Karpas-422 (cell line): ENCODE results near the gene RCOR3. TPM values are rescaled to one million over a fixed set of nuclear protein-coding genes. Genes with fewer than 3 reads are reported as not detected.
A peak's percentile ranks its signal among the peaks of the same experiment; 100 is the strongest.

ENCODE experiments used
- DNase-seq: peaks from one replicate; pipeline ENCODE4 v3.0.0-alpha.2; 2015
- H2AFZ ChIP-seq: fragments of 200-600 bp; sonication (generic); 2 replicates; pipeline ENCODE4 v1.6.1; 2014; ENCODE audit warnings: antibody characterized with exemption, low read length, mixed read lengths
- H3K27ac ChIP-seq: fragments of 200-600 bp; sonication (generic); 2 replicates; pipeline ENCODE4 v1.5.1; 2014; ENCODE audit warnings: mild to moderate bottlenecking, low read length, moderate library complexity
- H3K27me3 ChIP-seq: fragments of 200-600 bp; sonication (generic); 2 replicates; pipeline ENCODE4 v1.6.1; 2014; ENCODE audit warnings: low read length, mixed read lengths
- H3K36me3 ChIP-seq: fragments of 200-600 bp; sonication (generic); 2 replicates; pipeline ENCODE4 v1.6.1; 2014; ENCODE audit warnings: low read length, mixed read lengths; ENCODE audit not compliant: insufficient read depth
- H3K4me1 ChIP-seq: fragments of 200-600 bp; sonication (generic); 2 replicates; pipeline ENCODE4 v1.6.1; 2014; ENCODE audit warnings: mild to moderate bottlenecking, low read length, mixed read lengths
- H3K4me2 ChIP-seq: fragments of 200-600 bp; sonication (generic); 2 replicates; pipeline ENCODE4 v1.6.1; 2014; ENCODE audit warnings: low read length, low read depth, mild to moderate bottlenecking; ENCODE audit not compliant: poor library complexity, severe bottlenecking
- H3K4me3 ChIP-seq: fragments of 200-600 bp; sonication (generic); 2 replicates; pipeline ENCODE4 v1.5.1; 2014; ENCODE audit warnings: mild to moderate bottlenecking, antibody characterized with exemption, low read length, mixed read lengths
- H3K79me2 ChIP-seq: fragments of 200-600 bp; sonication (generic); 2 replicates; pipeline ENCODE4 v1.6.1; 2014; ENCODE audit warnings: mild to moderate bottlenecking, low read length, mixed read lengths
- H3K9ac ChIP-seq: fragments of 200-600 bp; sonication (generic); 2 replicates; pipeline ENCODE4 v1.6.0; 2014; ENCODE audit warnings: low read length
- H3K9me2 ChIP-seq: fragments of 200-600 bp; sonication (generic), shearing (Covaris generic); replicated peaks from 2 replicates; pipeline ENCODE4 v1.6.0; 2014; ENCODE audit warnings: mild to moderate bottlenecking, low read length, moderate library complexity; ENCODE audit not compliant: insufficient read depth
- H3K9me3 ChIP-seq: fragments of 300-700, 200-600 bp; sonication (generic); 2 replicates; pipeline ENCODE4 v1.6.1; 2014; ENCODE audit warnings: low read length, mixed read lengths
- H4K20me1 ChIP-seq: fragments of 200-600 bp; sonication (generic); 2 replicates; pipeline ENCODE4 v1.6.1; 2014; ENCODE audit warnings: mild to moderate bottlenecking, antibody characterized with exemption, low read length, low read depth; ENCODE audit not compliant: insufficient read depth
- total RNA-seq: library from RNA; depleted of rRNA; stranded (reverse); fragments of >200 nt; shearing (Covaris generic); gene quantifications from 2 replicates; pipeline ENCODE4 v1.2.3, GENCODE V29; 2014; ENCODE audit warnings: low replicate concordance

Gene RCOR3
- total RNA-seq, 1 experiment from 2014 or later, result 43.0 TPM

DNA sequence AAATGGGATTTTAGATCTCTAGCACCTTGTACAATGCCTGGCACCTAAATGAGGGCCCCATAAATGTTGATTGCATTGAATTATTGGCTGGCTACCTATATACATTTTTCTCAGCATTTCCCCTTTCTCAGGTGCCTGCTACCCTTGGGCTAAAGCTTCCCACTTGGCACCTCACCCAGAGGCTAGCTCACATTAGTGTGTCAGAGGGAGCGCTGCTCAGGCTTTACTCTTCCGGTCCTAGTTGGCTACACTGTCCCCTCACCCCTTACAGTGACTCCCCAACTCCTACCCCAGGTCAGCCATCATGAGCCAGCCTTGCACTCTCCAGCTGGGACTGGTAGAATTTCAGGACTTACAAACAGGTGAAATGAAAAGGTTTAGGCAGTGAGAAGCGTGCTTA is 77.0 kb downstream of the RCOR3 start:
- H3K36me3 ChIP-seq, result no peaks in the 10 kb centered on the region
- peak overlapping the region; percentile 31; the same call in 1 of the 2 replicates for H3K27ac ChIP-seq
- H3K4me3 ChIP-seq, result no peak overlapping the region
- H3K27me3 ChIP-seq, result no peaks in the 10 kb centered on the region
- H3K9me2 ChIP-seq, result no peaks in the 10 kb centered on the region
- no peaks in the 10 kb centered on the region for H3K9me3 ChIP-seq
- peaks cover 34% of the 10 kb centered on the region for H3K4me1 ChIP-seq
- no peak for DNase-seq
- no peaks in the 10 kb centered on the region for H4K20me1 ChIP-seq
- H3K79me2 ChIP-seq, result peaks cover 56% of the 10 kb centered on the region; the same call in 1 of the 2 replicates
- no peak overlapping the region for H2AFZ ChIP-seq
- H3K9ac ChIP-seq, result peak overlapping the region; percentile 2; the same call in 1 of the 2 replicates
- peak overlapping the region; percentile 20 for H3K4me2 ChIP-seq

DNA sequence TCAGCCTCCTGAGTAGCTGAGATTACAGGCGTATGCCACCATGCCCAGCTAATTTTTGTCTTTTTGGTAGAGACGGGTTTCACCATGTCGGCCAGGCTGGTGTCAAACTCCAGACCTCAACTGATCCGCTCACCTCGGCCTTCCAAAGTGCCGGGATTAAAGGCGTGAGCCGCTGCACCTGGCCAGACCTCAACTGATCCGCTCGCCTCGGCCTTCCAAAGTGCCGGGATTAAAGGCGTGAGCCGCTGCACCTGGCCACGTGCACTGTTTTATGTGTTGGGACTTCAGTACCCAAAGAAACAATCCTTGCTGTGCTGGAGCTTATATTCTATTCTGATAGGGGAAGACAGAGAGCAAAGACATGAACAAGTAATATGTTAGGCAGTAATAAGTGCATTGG is 77.6 kb downstream of the RCOR3 start:
- Histone ChIP-seq H3K9me2 (no peaks in the 10 kb centered on the region), H2AFZ (no peak overlapping the region), H3K27ac (no peak overlapping the region), H3K27me3 (no peaks in the 10 kb centered on the region), H4K20me1 (no peaks in the 10 kb centered on the region), H3K79me2 (peaks cover 59% of the 10 kb centered on the region), H3K36me3 (no peaks in the 10 kb centered on the region), H3K9me3 (no peaks in the 10 kb centered on the region), H3K9ac (no peak overlapping the region), H3K4me1 (peaks cover 31% of the 10 kb centered on the region), H3K4me3 (no peak overlapping the region), H3K4me2 (no peak overlapping the region)
- DNase-seq, result no peak

- no peak overlapping the region for H3K9ac ChIP-seq
- no peaks in the 10 kb centered on the region for H3K36me3 ChIP-seq
- H3K4me3 ChIP-seq, result no peak overlapping the region
- no peaks in the 10 kb centered on the region for H4K20me1 ChIP-seq
- DNase-seq, result no peak
- H3K4me2 ChIP-seq, result no peak overlapping the region
- H3K79me2 ChIP-seq, result peaks cover 58% of the 10 kb centered on the region
- H3K4me1 ChIP-seq, result peaks cover 22% of the 10 kb centered on the region
- H3K9me3 ChIP-seq, result no peaks in the 10 kb centered on the region
- H3K9me2 ChIP-seq, result no peaks in the 10 kb centered on the region
- no peak overlapping the region for H2AFZ ChIP-seq
- no peak overlapping the region for H3K27ac ChIP-seq
- no peaks in the 10 kb centered on the region for H3K27me3 ChIP-seq
These were observed 78.5 kb downstream of the RCOR3 start for GRCh38 chr1:211337430-211338223.

- no peak overlapping the region for H3K9ac ChIP-seq
- no peak for DNase-seq
These were observed 79.1 kb downstream of the RCOR3 start for GRCh38 chr1:211338224-211338620.

GRCh38 chr1:211339631-211340041 is 80.5 kb downstream of the RCOR3 start:
- Histone ChIP-seq H4K20me1 (no peaks in the 10 kb centered on the region), H3K9me3 (no peaks in the 10 kb centered on the region), H3K4me1 (peaks cover 18% of the 10 kb centered on the region), H3K4me3 (no peak overlapping the region), H3K4me2 (no peak overlapping the region), H3K79me2 (peaks cover 56% of the 10 kb centered on the region), H3K9ac (no peak overlapping the region), H3K27me3 (no peaks in the 10 kb centered on the region), H3K36me3 (no peaks in the 10 kb centered on the region), H3K27ac (no peak overlapping the region), H3K9me2 (no peaks in the 10 kb centered on the region), H2AFZ (no peak overlapping the region)
- no peak for DNase-seq

More at GRCh38 chr1:211338224-211338620, 79.1 kb downstream of the RCOR3 start:
- Histone ChIP-seq H3K79me2 (peaks cover 59% of the 10 kb centered on the region), H3K27me3 (no peaks in the 10 kb centered on the region), H4K20me1 (no peaks in the 10 kb centered on the region), H3K36me3 (no peaks in the 10 kb centered on the region), H3K4me2 (no peak overlapping the region), H2AFZ (no peak overlapping the region), H3K9me3 (no peaks in the 10 kb centered on the region), H3K9me2 (no peaks in the 10 kb centered on the region), H3K4me1 (peaks cover 18% of the 10 kb centered on the region), H3K4me3 (no peak overlapping the region), H3K27ac (no peak overlapping the region)

DNA sequence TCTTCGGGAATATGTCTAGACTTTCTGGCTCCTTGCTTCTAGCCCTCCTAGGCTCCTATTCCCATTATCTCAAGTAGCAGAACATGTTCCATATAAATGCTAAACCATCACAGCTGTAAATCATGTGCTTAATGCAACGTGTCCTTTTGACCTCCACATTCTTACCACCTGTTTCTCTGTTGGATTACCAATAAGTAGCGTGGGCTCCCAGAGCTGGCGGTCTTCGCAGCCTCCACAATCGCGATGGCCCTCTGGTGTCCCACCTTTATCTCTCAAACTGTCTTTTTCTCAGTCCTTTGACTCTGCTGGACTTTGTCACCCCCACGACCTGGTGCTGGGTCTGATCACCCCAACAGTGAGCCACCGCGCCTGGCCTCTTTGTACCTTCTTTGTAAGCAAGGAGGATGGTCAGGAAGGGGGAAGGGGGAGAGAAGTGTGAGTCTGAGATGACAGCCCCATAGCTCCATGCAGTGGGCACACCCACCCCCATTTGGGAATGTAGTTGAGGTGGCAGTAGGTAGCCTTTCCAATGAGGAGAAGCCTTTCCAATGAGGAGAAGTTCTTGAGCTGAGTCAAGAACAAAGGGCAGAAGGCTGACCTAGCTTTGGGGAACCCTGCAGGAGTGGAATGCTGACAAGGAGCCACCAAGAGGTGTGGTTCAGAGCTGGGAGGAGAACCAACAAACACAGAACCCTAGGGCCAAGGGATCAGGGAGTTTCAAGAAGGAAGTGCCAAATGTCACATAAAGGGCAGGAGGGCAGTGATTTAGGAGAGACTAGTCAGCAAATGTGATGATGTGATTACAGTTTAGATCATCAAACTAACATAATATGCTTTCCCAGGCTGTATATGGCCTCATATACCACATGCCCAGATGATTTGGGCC is 81.7 kb downstream of the RCOR3 start:
- no peak overlapping the region for H2AFZ ChIP-seq
- DNase-seq, result no peak
- H3K9ac ChIP-seq, result no peak overlapping the region
- peaks cover 12% of the 10 kb centered on the region for H3K4me1 ChIP-seq
- H3K27me3 ChIP-seq, result no peaks in the 10 kb centered on the region
- H4K20me1 ChIP-seq, result no peaks in the 10 kb centered on the region
- H3K36me3 ChIP-seq, result no peaks in the 10 kb centered on the region
- H3K9me3 ChIP-seq, result no peaks in the 10 kb centered on the region
- no peak overlapping the region for H3K4me2 ChIP-seq
- no peaks in the 10 kb centered on the region for H3K9me2 ChIP-seq
- no peak overlapping the region for H3K27ac ChIP-seq
- peaks cover 53% of the 10 kb centered on the region for H3K79me2 ChIP-seq
- H3K4me3 ChIP-seq, result no peak overlapping the region

DNA sequence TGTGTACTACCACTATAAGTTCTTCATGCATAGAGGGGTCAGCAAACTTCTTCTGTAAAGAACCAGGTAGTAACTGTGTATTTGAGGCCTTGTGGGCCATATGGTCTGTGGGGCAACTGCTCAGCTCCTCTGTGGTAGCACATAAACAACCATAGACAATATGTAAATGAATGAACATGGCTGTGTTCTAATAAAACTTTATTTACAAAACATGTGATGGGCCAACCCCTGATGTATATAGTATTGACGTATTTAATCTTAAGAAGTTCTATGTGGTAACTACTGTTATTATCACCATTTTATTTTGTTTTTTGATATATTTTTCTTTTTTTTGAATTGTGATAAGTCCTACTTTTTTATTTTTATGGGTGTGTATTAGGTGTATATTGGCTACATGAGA is 82.8 kb downstream of the RCOR3 start:
- Histone ChIP-seq H3K79me2 (peaks cover 48% of the 10 kb centered on the region), H3K9me2 (no peaks in the 10 kb centered on the region), H3K27me3 (no peaks in the 10 kb centered on the region), H3K36me3 (no peaks in the 10 kb centered on the region), H3K9ac (no peak overlapping the region), H3K4me3 (no peak overlapping the region), H3K4me1 (peaks cover 6% of the 10 kb centered on the region), H3K9me3 (no peaks in the 10 kb centered on the region), H2AFZ (no peak overlapping the region), H3K27ac (no peak overlapping the region), H3K4me2 (no peak overlapping the region), H4K20me1 (no peaks in the 10 kb centered on the region)
- DNase-seq, result no peak

- Histone ChIP-seq H3K27me3 (no peaks in the 10 kb centered on the region), H4K20me1 (no peaks in the 10 kb centered on the region), H3K9me2 (no peaks in the 10 kb centered on the region), H3K9me3 (no peaks in the 10 kb centered on the region), H2AFZ (no peak overlapping the region), H3K36me3 (no peaks in the 10 kb centered on the region), H3K4me2 (no peak overlapping the region), H3K79me2 (peaks cover 47% of the 10 kb centered on the region), H3K4me3 (no peak overlapping the region), H3K9ac (no peak overlapping the region), H3K27ac (no peak overlapping the region), H3K4me1 (peaks cover 6% of the 10 kb centered on the region)
- no peak for DNase-seq
These were observed 84.4 kb downstream of the RCOR3 start for GRCh38 chr1:211343607-211344006.
